GM10266 (cell line): ENCODE measurements around the gene ALPK3.

Experiments used
- DNase-seq: peaks from one replicate; pipeline ENCODE4 v3.0.0; 2012; ENCODE audit errors: extremely low spot score
- TF ChIP-seq, protein P1 (sequence below): IDR thresholded peaks from 2 replicates; pipeline ENCODE4 v1.5.1; 2012; ENCODE audit warnings: mild to moderate bottlenecking, low read depth; ENCODE audit not compliant: control insufficient read depth, insufficient read depth; ENCODE audit errors: missing control alignments

ALPK3 gene

DNA sequence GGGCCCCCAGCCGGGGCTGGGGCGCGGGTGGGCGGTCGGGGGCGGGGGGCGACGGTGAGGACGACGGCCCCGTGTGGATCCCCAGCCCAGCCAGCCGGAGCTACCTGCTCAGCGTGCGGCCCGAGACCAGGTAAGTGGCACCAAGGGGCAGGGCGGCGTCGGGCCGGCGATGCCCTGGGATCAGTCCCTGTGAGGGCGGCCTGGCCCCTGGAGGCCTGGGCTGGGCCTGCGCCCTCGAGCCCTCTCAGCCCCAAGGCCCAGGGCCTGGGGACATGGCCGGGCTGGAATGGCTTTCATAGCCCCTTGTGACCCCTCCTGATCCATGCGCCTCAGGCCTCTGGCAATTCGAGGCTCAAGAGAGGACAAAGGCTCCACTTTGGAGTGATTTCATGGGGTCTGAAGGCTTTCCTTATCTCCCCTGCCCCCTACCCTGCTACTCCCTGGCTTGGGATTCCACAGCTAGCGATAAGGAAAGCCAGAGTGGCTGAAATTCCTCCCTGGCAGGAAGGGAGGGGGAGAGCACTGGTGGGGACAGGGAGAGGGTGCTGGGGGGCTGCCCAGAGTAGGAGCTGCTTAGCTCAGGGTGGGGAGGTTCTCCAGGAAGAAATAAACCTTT is 418 bp downstream of the ALPK3 start:
- DNase-seq = peak; percentile 48
- TF ChIP-seq, protein P1, sequence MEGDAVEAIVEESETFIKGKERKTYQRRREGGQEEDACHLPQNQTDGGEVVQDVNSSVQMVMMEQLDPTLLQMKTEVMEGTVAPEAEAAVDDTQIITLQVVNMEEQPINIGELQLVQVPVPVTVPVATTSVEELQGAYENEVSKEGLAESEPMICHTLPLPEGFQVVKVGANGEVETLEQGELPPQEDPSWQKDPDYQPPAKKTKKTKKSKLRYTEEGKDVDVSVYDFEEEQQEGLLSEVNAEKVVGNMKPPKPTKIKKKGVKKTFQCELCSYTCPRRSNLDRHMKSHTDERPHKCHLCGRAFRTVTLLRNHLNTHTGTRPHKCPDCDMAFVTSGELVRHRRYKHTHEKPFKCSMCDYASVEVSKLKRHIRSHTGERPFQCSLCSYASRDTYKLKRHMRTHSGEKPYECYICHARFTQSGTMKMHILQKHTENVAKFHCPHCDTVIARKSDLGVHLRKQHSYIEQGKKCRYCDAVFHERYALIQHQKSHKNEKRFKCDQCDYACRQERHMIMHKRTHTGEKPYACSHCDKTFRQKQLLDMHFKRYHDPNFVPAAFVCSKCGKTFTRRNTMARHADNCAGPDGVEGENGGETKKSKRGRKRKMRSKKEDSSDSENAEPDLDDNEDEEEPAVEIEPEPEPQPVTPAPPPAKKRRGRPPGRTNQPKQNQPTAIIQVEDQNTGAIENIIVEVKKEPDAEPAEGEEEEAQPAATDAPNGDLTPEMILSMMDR = peak; percentile 20

DNA sequence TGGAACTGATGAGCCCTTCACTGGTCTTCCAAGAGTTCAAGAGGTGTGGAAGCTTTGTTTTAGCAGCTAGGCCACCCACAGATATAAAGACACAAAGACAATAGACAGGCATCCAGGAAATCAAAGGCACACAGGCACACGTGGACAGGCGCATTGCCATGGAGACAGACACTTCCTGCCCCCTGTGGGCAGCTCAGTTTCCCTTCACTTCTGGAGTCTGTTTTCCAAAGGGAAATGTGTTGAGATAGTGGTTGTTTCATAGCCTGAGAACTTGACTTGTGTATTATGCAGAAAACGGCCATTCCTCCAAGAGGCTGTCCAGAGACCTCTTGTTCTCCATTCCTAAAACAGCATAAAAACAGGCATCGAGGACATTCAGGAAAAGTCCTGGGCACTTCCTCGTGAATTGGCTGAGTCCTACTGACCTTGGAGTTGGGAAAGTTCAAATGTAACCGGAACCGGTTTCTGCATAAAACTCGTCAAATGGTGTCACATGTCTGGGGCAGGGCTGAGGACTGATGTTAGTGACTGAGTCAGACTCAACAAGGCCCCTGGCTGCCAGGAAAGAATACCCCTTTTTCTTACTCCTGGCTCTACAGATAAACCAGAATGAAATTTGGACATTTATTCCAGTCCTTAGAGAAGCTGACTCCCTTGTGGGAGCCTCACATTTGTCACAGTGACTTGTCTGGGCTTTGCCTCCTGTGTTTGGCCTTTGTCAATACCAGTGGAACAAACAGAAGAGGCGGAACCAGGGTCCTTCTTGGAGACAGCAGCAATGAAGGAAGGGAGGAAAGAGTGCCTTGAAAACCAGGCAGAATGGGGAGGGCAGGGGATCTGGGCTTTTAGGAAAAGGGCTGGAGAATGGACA is 1.3 kb downstream of the ALPK3 start:
- TF ChIP-seq, protein P1 = no peak
- no peak for DNase-seq

DNA sequence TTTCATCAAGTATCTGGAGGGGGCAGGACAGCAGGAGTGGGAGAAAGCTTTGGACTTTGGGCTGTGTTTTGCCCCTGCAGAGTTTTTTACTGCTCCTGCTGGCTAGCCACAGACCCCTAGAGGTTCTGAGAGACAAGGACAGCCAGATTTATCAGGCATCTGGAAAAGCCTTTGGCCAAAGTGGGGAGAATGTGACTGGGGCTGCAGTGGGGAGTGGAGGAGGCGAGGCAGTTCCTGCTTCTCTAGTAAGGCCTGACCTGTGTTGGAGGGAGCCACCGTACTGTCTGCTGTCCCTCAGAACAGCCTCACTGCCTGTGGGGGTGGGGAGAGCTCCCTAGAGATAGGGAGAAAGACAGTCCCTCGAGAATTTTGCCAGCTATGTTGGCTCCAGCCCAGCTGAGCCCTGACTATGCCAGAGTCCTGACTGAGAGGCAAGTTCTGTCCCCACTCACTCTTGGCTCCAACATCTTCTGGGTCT is 2.2 kb downstream of the ALPK3 start:
- TF ChIP-seq, protein P1 = no peak
- no peak for DNase-seq

DNA sequence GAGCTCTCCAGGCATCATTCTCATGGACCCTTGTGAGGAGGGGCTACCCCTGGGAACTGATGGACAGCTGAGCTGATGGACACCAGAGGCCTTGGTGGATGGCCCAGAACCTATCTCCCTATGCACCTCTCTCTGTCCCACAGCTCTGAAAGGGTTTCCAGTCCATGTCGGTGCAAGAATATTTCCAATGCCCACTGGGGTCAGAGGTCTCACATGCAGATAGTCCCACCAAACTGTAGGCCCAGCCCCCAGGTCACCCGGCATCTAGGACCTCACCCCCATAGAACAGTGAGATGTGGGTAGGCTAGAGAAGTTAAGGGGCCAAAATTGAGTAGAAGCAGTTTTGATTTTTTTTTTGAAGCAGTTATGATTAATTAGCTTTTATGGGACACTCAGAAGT is 2.6 kb downstream of the ALPK3 start:
- TF ChIP-seq, protein P1 = no peak
- no peak for DNase-seq

DNA sequence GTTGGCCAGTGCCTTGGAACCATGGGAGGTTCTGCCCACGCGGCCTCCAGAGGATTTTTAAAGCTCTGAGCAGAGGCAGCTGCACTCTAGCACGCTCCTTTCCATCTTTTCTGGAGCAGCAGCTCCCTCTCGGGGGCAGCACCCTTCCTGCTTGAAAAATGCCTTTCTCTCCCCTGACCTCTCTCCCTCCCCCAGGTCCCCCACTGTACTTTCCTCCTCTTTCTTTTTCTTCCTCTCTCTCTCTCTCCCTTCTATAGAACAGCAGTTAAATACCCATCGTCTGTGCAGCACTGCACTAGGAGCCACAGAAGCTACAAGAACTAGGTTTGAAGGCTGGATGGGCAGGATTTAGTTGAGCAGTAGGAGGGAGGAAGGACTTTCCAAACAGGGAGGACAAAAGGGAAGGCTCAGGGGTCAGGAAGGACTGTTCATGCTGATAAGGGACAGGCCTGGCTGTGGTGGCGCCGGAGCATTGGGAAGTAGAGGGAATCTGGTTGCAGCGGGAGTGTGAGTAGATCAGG is 4.4 kb downstream of the ALPK3 start:
- no peak for DNase-seq
- TF ChIP-seq, protein P1 = peak; percentile 23

DNA sequence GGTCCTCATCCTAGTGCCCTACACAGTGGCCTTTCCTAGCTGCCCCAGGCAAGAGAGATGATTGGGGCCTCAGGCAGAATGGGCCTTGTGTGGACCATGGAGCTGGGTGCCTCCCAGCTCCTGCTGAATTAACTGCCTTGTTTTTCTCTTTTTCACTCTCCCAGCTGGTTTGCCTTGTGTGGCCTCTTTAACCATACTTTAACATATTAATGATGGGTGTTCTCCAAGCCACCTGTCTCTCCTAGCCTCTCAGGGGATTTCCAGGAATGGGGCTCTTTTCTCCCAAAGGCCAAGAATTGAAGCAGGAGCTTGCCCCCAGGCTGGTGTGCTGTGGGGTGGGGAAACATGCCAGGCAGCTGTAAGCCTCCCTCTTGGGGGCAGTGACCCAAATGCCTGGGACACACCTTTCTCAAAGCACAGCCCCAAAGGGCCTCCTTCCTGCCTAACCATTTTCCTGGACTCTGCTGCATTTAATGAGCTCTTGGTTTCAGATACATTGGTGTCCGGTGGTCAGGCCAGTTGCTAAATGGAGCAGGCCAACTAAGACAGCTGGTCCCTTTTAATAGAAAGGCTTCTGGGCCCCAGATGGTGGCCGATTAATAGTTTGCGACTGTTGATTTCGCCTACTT is 5.6 kb downstream of the ALPK3 start:
- TF ChIP-seq, protein P1 = no peak
- no peak for DNase-seq
